DND-41 (cell line): ENCODE data around the gene PLD3.

Experiments used
- ATAC-seq: fragments of 200-7000 bp; cut with Tn5 transposase; 3 replicates; pipeline ENCODE4 v1.9.1; 2021; ENCODE audit warnings: low read depth; ENCODE audit not compliant: insufficient read depth
- DNase-seq: peaks from one replicate; pipeline ENCODE4 v3.0.0-alpha.2; 2020
- H2AFZ ChIP-seq: 2 replicates; pipeline ENCODE4 v1.6.0; 2012; ENCODE audit warnings: low read depth, low read length
- H3K27ac ChIP-seq: 2 replicates; pipeline ENCODE4 v1.5.1; 2012; ENCODE audit warnings: low read length, inconsistent platforms
- H3K27me3 ChIP-seq: fragments of 200-600 bp; sonication (generic); 2 replicates; pipeline ENCODE4 v1.6.0; 2012; ENCODE audit warnings: low read length, mild to moderate bottlenecking, inconsistent platforms; ENCODE audit not compliant: insufficient read depth, poor library complexity
- H3K36me3 ChIP-seq: 2 replicates; pipeline ENCODE4 v1.5.1; 2012; ENCODE audit warnings: low read length, inconsistent platforms; ENCODE audit not compliant: insufficient read depth
- H3K4me1 ChIP-seq: 2 replicates; pipeline ENCODE4 v1.5.1; 2012; ENCODE audit warnings: mild to moderate bottlenecking, low read length; ENCODE audit not compliant: insufficient read depth
- H3K4me2 ChIP-seq: 2 replicates; pipeline ENCODE4 v1.6.0; 2012; ENCODE audit warnings: mild to moderate bottlenecking, moderate library complexity, low read length, inconsistent platforms; ENCODE audit not compliant: insufficient read depth
- H3K4me3 ChIP-seq, 2 experiments: fragments of 200-600 bp in 1 of 2; shearing (Covaris generic) in 1 of 2; 2 replicates each; pipeline ENCODE4 v1.5.1; 2012 to 2016; ENCODE audit warnings: inconsistent platforms in 2 of 2, low read length in 2 of 2, mild to moderate bottlenecking in 2 of 2, low read depth in 1 of 2, moderate library complexity in 1 of 2
- H3K79me2 ChIP-seq: 2 replicates; pipeline ENCODE4 v1.6.0; 2012; ENCODE audit warnings: low read length, inconsistent platforms; ENCODE audit not compliant: insufficient read depth
- H3K9ac ChIP-seq: 2 replicates; pipeline ENCODE4 v1.6.0; 2012; ENCODE audit warnings: low read depth, mild to moderate bottlenecking, inconsistent platforms, low read length, moderate library complexity
- H3K9me3 ChIP-seq: 2 replicates; pipeline ENCODE4 v1.5.1; 2012; ENCODE audit warnings: low read length, moderate library complexity, mild to moderate bottlenecking, inconsistent platforms; ENCODE audit not compliant: insufficient read depth, severe bottlenecking
- H4K20me1 ChIP-seq: 2 replicates; pipeline ENCODE4 v1.6.0; 2012; ENCODE audit warnings: low read length; ENCODE audit not compliant: insufficient read depth
- EZH2 ChIP-seq: IDR thresholded peaks from 3 replicates; pipeline ENCODE4 v1.6.1; 2012; ENCODE audit warnings: borderline replicate concordance, low read depth, mild to moderate bottlenecking, moderate library complexity, low read length, inconsistent platforms; ENCODE audit not compliant: severe bottlenecking
- TF ChIP-seq, protein P1 (sequence below): IDR thresholded peaks from 2 replicates; pipeline ENCODE4 v1.5.1; 2012; ENCODE audit warnings: borderline replicate concordance, low read length, moderate library complexity, mild to moderate bottlenecking; ENCODE audit not compliant: poor library complexity, severe bottlenecking; ENCODE audit errors: extremely low read depth

Gene PLD3

DNA sequence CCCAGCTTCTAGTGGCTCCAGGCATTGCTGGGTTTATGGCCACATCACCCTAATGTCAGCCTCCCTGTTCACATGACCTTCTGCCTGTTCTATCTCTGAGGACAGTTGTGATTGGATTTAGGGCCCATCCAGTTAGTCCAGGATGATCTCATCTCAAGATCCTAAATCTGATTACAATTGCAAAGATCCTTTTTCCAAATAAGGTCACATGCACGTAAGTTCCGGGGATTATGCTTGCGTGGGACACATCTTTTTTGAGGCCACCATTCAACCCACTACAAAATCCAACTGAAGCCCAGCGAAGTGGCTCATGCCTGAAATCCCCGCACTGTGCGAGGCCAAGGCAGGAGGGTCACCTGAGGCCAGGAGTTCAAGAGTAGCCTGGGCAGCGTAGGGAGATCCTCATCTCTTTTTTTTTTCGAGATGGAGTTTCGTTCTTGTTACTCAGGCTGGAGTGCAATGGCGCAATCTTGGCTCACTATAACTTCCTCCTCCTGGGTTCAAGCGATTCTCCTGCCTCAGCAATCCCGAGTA, 12.3 kb downstream of the PLD3 start:
- TF ChIP-seq, protein P1, sequence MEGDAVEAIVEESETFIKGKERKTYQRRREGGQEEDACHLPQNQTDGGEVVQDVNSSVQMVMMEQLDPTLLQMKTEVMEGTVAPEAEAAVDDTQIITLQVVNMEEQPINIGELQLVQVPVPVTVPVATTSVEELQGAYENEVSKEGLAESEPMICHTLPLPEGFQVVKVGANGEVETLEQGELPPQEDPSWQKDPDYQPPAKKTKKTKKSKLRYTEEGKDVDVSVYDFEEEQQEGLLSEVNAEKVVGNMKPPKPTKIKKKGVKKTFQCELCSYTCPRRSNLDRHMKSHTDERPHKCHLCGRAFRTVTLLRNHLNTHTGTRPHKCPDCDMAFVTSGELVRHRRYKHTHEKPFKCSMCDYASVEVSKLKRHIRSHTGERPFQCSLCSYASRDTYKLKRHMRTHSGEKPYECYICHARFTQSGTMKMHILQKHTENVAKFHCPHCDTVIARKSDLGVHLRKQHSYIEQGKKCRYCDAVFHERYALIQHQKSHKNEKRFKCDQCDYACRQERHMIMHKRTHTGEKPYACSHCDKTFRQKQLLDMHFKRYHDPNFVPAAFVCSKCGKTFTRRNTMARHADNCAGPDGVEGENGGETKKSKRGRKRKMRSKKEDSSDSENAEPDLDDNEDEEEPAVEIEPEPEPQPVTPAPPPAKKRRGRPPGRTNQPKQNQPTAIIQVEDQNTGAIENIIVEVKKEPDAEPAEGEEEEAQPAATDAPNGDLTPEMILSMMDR: no peak
- no peak for TF ChIP-seq EZH2
- Histone ChIP-seq H2AFZ (no peak overlapping the region), H3K9ac (no peak overlapping the region), H4K20me1 (no peaks in the 10 kb centered on the region), H3K36me3 (no peaks in the 10 kb centered on the region), H3K9me3 (no peaks in the 10 kb centered on the region), H3K4me1 (no peaks in the 10 kb centered on the region), H3K4me3 (no peak overlapping the region), H3K79me2 (no peaks in the 10 kb centered on the region), H3K27me3 (no peaks in the 10 kb centered on the region), H3K27ac (no peak overlapping the region), H3K4me2 (no peak overlapping the region)
- ATAC-seq (no peak), DNase-seq (no peak)

DNA sequence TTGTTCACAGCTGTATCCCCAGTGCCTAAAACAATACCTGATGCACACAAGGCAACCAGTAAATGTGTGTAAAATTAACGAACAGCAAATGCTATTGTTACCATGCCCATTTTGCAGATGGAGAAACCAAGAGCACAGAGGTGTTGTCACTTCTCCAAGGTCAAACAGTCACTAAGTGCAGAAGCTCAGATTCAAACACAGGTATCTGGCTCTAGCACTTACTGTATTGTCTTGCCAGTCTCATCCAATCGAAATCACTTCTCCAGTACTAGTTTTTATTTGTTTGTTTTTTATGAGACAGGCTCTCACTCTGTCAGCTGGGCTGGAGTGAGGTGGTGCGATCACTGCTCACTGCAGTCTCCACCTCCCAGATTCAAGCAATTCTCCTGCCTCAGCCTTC, 13.7 kb downstream of the PLD3 start:
- no peak overlapping the region for H3K4me3 ChIP-seq
- no peak overlapping the region for H2AFZ ChIP-seq
- no peak for TF ChIP-seq EZH2
- TF ChIP-seq, protein P1: no peak
- H3K36me3 ChIP-seq: peaks cover 6% of the 10 kb centered on the region
- no peaks in the 10 kb centered on the region for H3K9me3 ChIP-seq
- no peak overlapping the region for H3K27ac ChIP-seq
- no peaks in the 10 kb centered on the region for H3K4me1 ChIP-seq
- no peaks in the 10 kb centered on the region for H4K20me1 ChIP-seq
- H3K79me2 ChIP-seq: no peaks in the 10 kb centered on the region
- no peak for DNase-seq
- H3K9ac ChIP-seq: no peak overlapping the region
- H3K4me2 ChIP-seq: no peak overlapping the region
- H3K27me3 ChIP-seq: no peaks in the 10 kb centered on the region
- no peak for ATAC-seq

DNA sequence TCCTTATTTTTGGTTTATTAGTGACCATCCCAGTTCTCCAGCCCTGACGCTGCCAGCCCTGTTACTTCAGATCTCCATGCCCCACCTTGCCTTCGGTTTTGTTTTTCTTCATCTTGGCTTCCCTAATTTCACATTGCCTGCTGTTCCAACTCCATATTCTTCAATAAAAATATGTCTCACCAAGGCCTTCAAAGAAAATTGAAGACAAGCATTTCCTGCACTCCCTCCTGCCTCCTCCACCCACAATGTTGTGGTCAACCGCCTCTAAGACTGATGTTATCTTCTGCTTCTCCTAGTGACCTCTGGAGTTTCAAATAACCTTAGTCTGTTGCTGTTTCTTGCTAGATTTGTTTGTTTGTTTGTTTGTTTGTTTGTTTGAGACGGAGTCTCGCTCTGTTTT, 14.6 kb downstream of the PLD3 start:
- Histone ChIP-seq H3K36me3 (peaks cover 13% of the 10 kb centered on the region), H3K4me2 (no peak overlapping the region), H3K4me1 (no peaks in the 10 kb centered on the region), H3K79me2 (no peaks in the 10 kb centered on the region), H2AFZ (no peak overlapping the region), H3K9ac (no peak overlapping the region), H4K20me1 (no peaks in the 10 kb centered on the region), H3K27me3 (no peaks in the 10 kb centered on the region), H3K9me3 (no peaks in the 10 kb centered on the region), H3K4me3 (no peak overlapping the region), H3K27ac (no peak overlapping the region)
- TF ChIP-seq EZH2: no peak
- TF ChIP-seq, protein P1: no peak
- ATAC-seq (no peak), DNase-seq (no peak)

DNA sequence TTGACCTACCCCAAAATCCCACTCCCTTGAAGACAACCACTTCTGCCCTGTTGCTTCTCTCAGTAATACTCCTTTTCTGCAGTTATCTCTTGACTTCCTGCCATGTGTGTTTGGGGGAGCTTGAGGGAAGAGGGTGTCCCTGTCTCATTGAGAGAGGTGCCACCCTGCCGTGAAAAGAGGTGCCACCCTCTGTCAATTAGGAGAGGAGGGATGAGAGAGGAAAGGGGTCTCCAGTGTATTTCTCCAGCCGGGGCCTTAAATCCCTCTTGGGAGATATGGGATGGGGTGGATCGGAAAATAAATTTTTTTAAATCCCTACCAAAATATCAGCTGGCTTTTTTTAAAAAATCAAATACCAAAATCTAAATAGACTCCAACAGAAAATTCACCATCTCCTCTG, 16.5 kb downstream of the PLD3 start:
- Histone ChIP-seq H3K27ac (no peak overlapping the region), H3K4me3 (no peak overlapping the region), H3K4me2 (no peak overlapping the region), H3K9me3 (no peaks in the 10 kb centered on the region), H4K20me1 (no peaks in the 10 kb centered on the region), H3K9ac (no peak overlapping the region), H3K4me1 (no peaks in the 10 kb centered on the region), H3K79me2 (no peaks in the 10 kb centered on the region), H2AFZ (no peak overlapping the region), H3K27me3 (no peaks in the 10 kb centered on the region), H3K36me3 (peaks cover 13% of the 10 kb centered on the region)
- DNase-seq (no peak), ATAC-seq (no peak)
- TF ChIP-seq, protein P1: no peak
- no peak for TF ChIP-seq EZH2
